HL-60/S4 treated with retinoic acid at 250 ng/mL for 4 days and 3 days (cell line): ENCODE results near the gene CLEC4F.

Experiments
- in situ Hi-C: fragments of 300-500 bp; cut with MboI; formaldehyde crosslinking; loops from 2 replicates; pipeline ENCODE4 v1.7.0; 2022; ENCODE audit warnings: low sequenced_read_pairs

CLEC4F gene

DNA sequence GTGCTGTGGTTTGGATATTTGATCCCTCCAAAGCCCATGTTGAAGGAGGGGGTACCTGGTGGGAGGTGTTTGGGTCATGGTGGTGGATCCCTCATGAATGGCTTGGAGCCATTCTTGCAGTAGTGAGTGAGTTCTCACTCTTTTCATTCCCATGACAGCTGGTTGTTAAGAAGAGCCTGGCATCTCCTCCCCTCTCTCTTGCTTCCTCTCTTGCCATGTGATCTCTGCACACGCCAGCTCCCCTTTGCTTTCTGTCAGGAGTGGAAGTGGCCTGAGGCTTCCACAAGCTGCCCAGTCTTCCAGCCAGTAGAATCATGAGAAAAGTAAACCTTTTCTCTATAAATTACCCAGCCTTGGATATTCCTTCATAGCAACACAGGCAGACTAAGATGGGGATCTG, 61.0 kb downstream of the CLEC4F start:
- in situ Hi-C loops: no loop called here
